CD4-positive, alpha-beta T cell (primary cell): ENCODE results near the gene MS4A4E. TPM values are rescaled to one million over a fixed set of nuclear protein-coding genes. Genes with fewer than 3 reads are reported as not detected.
"Not testable (repeated sequence)": the region's sequence is repeated elsewhere in the genome, so short reads cannot be mapped to it uniquely, and the experiment has no call there.

Experiments used
- ATAC-seq: fragments of 200-7000 bp; cut with Tn5 transposase; one replicate; pipeline ENCODE4 v1.10.0; 2022; ENCODE audit warnings: mild to moderate bottlenecking; ENCODE audit not compliant: poor library complexity
- CTCF ChIA-PET: fragments of 350-600 bp; sonication (Branson Sonifier 250); formaldehyde crosslinking; loops from one replicate; lab custom pipeline; 2021; ENCODE audit warnings: antibody characterized with exemption, inconsistent platforms; lab: Charles Lee
- POLR2A ChIA-PET: fragments of 350-600 bp; sonication (Branson Sonifier 250); formaldehyde crosslinking; loops from one replicate; lab custom pipeline; 2021; ENCODE audit warnings: antibody characterized with exemption, inconsistent platforms; lab: Charles Lee
- DNase-seq, 14 experiments: peaks; one replicate each; pipeline ENCODE4 v3.0.0-alpha.2; 2013 to 2020; ENCODE audit warnings: mixed read lengths in 2 of 14
- H3K27ac ChIP-seq, 2 donors: one replicate each; pipeline versions ENCODE4 v1.5.1 to v1.7.0; 2013; ENCODE audit warnings: low read length in 2 of 2, low read depth in 1 of 2, mild to moderate bottlenecking in 1 of 2
- H3K27me3 ChIP-seq, 2 experiments: 1 replicate in 1 of 2; 2 replicates in 1 of 2; pipeline versions ENCODE4 v1.6.1 to v1.7.0; 2013; ENCODE audit warnings: low read length in 2 of 2, control low read depth in 1 of 2, mild to moderate bottlenecking in 1 of 2, moderate library complexity in 1 of 2; ENCODE audit not compliant: insufficient read depth in 2 of 2, control insufficient read depth in 1 of 2
- H3K36me3 ChIP-seq: one replicate; pipeline ENCODE4 v1.6.1; 2013; ENCODE audit warnings: low read length, control low read depth; ENCODE audit not compliant: insufficient read depth
- H3K4me1 ChIP-seq: one replicate; pipeline ENCODE4 v1.6.1; 2013; ENCODE audit warnings: low read length, control low read depth; ENCODE audit not compliant: insufficient read depth
- H3K4me3 ChIP-seq: one replicate; pipeline ENCODE4 v1.5.1; 2013; ENCODE audit warnings: mild to moderate bottlenecking, low read length, moderate library complexity
- H3K9me3 ChIP-seq, 2 experiments: 1 replicate in 1 of 2; 2 replicates in 1 of 2; pipeline versions ENCODE4 v1.6.1 to v1.7.0; 2013; ENCODE audit warnings: low read length in 2 of 2, mild to moderate bottlenecking in 2 of 2, control low read depth in 1 of 2, moderate library complexity in 1 of 2; ENCODE audit not compliant: control insufficient read depth in 1 of 2, insufficient read depth in 1 of 2
- H3K27ac Mint-ChIP-seq: one replicate; pipeline ENCODE4 v1.8.0; 2020; ENCODE audit warnings: mixed read lengths
- H3K27me3 Mint-ChIP-seq: one replicate; pipeline ENCODE4 v1.8.0; 2021; ENCODE audit warnings: mixed read lengths
- H3K36me3 Mint-ChIP-seq: one replicate; pipeline ENCODE4 v1.8.0; 2021; ENCODE audit warnings: low read depth, mixed read lengths
- H3K4me1 Mint-ChIP-seq: one replicate; pipeline ENCODE4 v1.8.0; 2021; ENCODE audit warnings: low read depth, mixed read lengths
- H3K4me3 Mint-ChIP-seq: one replicate; pipeline ENCODE4 v1.8.0; 2020; ENCODE audit warnings: mild to moderate bottlenecking, mixed read lengths
- H3K9me3 Mint-ChIP-seq: one replicate; pipeline ENCODE4 v1.8.0; 2020; ENCODE audit warnings: mixed read lengths
- CTCF ChIP-seq: fragments of 200-600 bp; IDR thresholded peaks from one replicate; pipeline ENCODE4 v1.8.0; 2022; ENCODE audit warnings: antibody characterized with exemption, mild to moderate bottlenecking
- intact Hi-C, 2 experiments: fragments of 100-400 bp; cut with DNase I in 1 of 2; cut with micrococcal nuclease in 1 of 2; formaldehyde crosslinking; loops; one replicate each; pipeline versions ENCODE4 v1.15.1 to v1.9.0; 2023 to 2025; cut with DNase I, micrococcal nuclease
- total RNA-seq, 174 experiments: library from RNA in 2 of 174; stranded (reverse) in 2 of 174; gene quantifications; one replicate each; pipeline ENCODE4 v1.2.3 and lab custom pipeline; 2021 to 2026

The MS4A4E gene
- total RNA-seq, 2 experiments from 2014 or later, result not detected

- Histone ChIP-seq H3K36me3 (no peaks in the 10 kb centered on the region), H3K4me1 (no peaks in the 10 kb centered on the region), H3K27me3 (peaks cover 0 to 3% of the 10 kb centered on the region in 2 experiments), H3K9me3 (no peaks in the 10 kb centered on the region), H3K27ac (no peak overlapping the region), H3K4me3 (no peak overlapping the region)
- POLR2A ChIA-PET, result no interaction called here
- Mint-ChIP-seq H3K36me3 (no peaks in the 10 kb centered on the region), H3K27me3 (peaks cover 8% of the 10 kb centered on the region), H3K4me1 (peaks cover 6% of the 10 kb centered on the region), H3K27ac (no peak overlapping the region), H3K9me3 (peaks cover 4% of the 10 kb centered on the region), H3K4me3 (no peak overlapping the region)
- CTCF ChIA-PET, result interaction anchor here (0.9 kb wide), 1 partner anchor 24 kb away, joined by 3 read pairs; the partner anchor contains the start of gene MS4A6A
- DNase-seq (no peak), ATAC-seq (no peak)
- intact Hi-C loops, result no loop called here
- TF ChIP-seq CTCF, result no peak
Observed at GRCh38 chr11:60158636-60159035, 84.3 kb downstream of the MS4A4E start.

GRCh38 chr11:60155931-60156330 lies 87.0 kb downstream of the MS4A4E start:
- CTCF ChIA-PET, result no interaction called here
- ATAC-seq, result no peak
- TF ChIP-seq CTCF, result no peak
- POLR2A ChIA-PET, result interaction anchor here (1.3 kb wide), 1 partner anchor 10 kb away, joined by 3 read pairs; no protein-coding TSS in a partner anchor
- Mint-ChIP-seq H3K4me3 (no peak overlapping the region), H3K36me3 (no peaks in the 10 kb centered on the region), H3K9me3 (peaks cover 4% of the 10 kb centered on the region), H3K27me3 (peaks cover 7% of the 10 kb centered on the region), H3K27ac (peak overlapping the region; percentile 44), H3K4me1 (peaks cover 6% of the 10 kb centered on the region)
- no peaks in the 10 kb centered on the region for H3K4me1 ChIP-seq
- no peak for DNase-seq
- no peaks in the 10 kb centered on the region for H3K27me3 ChIP-seq
- no peaks in the 10 kb centered on the region for H3K9me3 ChIP-seq
- intact Hi-C loops, result no loop called here
- no peak overlapping the region for H3K27ac ChIP-seq
- no peak overlapping the region for H3K4me3 ChIP-seq
- H3K36me3 ChIP-seq, result no peaks in the 10 kb centered on the region

- not testable (repeated sequence) for DNase-seq, H3K4me3 Mint-ChIP-seq, H3K36me3 ChIP-seq
Observed at GRCh38 chr11:60152727-60153126, 90.2 kb downstream of the MS4A4E start.

GRCh38 chr11:60150279-60150678 lies 92.7 kb downstream of the MS4A4E start:
- Mint-ChIP-seq H3K4me3 (no peak overlapping the region), H3K27me3 (no peaks in the 10 kb centered on the region), H3K27ac (no peak overlapping the region), H3K36me3 (no peaks in the 10 kb centered on the region), H3K4me1 (no peaks in the 10 kb centered on the region), H3K9me3 (no peaks in the 10 kb centered on the region)
- ChIA-PET POLR2A (no interaction called here), CTCF (no interaction called here)
- Histone ChIP-seq H3K9me3 (no peaks in the 10 kb centered on the region), H3K27ac (no peak overlapping the region), H3K36me3 (no peaks in the 10 kb centered on the region), H3K4me1 (no peaks in the 10 kb centered on the region), H3K27me3 (no peaks in the 10 kb centered on the region), H3K4me3 (no peak overlapping the region)
- TF ChIP-seq CTCF, result no peak
- no peak for DNase-seq
- intact Hi-C loops, result no loop called here
- no peak for ATAC-seq

More at GRCh38 chr11:60152727-60153126, 90.2 kb downstream of the MS4A4E start:
- intact Hi-C loops, ATAC-seq, CTCF ChIA-PET, H3K9me3 ChIP-seq, H3K4me1 Mint-ChIP-seq, H3K4me3 ChIP-seq, H3K27ac Mint-ChIP-seq, H3K36me3 Mint-ChIP-seq, H3K9me3 Mint-ChIP-seq, H3K27ac ChIP-seq, H3K27me3 Mint-ChIP-seq, H3K27me3 ChIP-seq, H3K4me1 ChIP-seq, POLR2A ChIA-PET: not testable (repeated sequence)
